ENCODE results near the gene MEN1. TPM values are rescaled to one million over a fixed set of nuclear protein-coding genes. Genes with fewer than 3 reads are reported as not detected.

MEN1 gene
- total and polyA plus RNA-seq, 12 donors, result 15.3 to 50.6 (median 28.7) TPM

DNA sequence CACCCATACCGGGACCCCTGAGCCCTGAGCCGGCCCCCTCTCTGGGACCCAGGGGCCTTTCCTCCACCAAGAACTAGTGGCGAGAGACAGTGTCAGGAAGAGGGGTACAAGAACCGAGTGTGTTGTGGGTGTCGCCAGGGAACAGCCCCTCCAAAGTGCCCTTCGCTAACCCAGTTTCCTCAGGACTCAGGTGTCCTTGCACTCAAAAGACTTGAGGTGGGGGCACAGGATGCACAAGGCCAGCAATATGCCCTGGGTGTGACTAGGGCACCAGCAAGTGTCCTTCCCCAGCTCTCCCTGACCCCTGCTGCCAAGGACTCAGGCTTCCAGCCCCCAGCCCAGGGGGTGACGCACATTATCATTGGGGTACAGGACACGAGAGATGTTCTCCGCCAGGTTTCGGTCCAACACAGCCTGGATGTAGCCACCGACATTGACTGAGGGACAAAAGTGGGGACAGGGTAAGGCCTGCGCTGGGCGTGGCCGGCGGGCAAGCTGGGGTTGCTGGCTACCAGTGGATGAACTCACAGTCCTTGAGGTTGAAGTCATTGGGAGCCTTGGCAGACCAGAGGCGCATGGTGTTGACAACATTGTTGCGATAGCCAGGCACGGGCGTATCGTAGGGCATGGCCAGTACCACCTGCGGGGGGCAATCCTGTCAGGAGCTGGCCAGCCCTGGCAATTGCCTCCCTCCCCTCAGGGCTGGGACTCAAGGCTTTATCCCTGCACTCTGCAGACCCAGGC lies 55.3 kb downstream of the MEN1 start:
- Histone ChIP-seq H3K36me3 (replicated peaks in 1 of 2) (no peaks in the 10 kb centered on the region), H3K27me3 (no peaks in the 10 kb centered on the region), H3K4me1 (replicated peaks in 1 of 2) (peaks cover 0 to 9% of the 10 kb centered on the region in 2 donors), H3K27ac (no peak overlapping the region), H3K4me3 (no peak overlapping the region), H3K9me3 (replicated peaks in 1 of 3) (no peaks in the 10 kb centered on the region)
- intact Hi-C loops (cut with DNase I), result no loop called here
- 89 to 98% (median 90%) methylated on average over 8 to 21 of the region's 21 CpGs for WGBS, 4 donors
- DNase-seq, result peak in 1 of 7 donors; percentile 15
- TF ChIP-seq, protein P1, sequence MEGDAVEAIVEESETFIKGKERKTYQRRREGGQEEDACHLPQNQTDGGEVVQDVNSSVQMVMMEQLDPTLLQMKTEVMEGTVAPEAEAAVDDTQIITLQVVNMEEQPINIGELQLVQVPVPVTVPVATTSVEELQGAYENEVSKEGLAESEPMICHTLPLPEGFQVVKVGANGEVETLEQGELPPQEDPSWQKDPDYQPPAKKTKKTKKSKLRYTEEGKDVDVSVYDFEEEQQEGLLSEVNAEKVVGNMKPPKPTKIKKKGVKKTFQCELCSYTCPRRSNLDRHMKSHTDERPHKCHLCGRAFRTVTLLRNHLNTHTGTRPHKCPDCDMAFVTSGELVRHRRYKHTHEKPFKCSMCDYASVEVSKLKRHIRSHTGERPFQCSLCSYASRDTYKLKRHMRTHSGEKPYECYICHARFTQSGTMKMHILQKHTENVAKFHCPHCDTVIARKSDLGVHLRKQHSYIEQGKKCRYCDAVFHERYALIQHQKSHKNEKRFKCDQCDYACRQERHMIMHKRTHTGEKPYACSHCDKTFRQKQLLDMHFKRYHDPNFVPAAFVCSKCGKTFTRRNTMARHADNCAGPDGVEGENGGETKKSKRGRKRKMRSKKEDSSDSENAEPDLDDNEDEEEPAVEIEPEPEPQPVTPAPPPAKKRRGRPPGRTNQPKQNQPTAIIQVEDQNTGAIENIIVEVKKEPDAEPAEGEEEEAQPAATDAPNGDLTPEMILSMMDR (IDR thresholded peaks at IDR 0.05), result no peak
- no peak for TF ChIP-seq POLR2A (IDR thresholded peaks at IDR 0.05)

GRCh38 chr11:64754124-64754918 lies 56.0 kb downstream of the MEN1 start:
- Histone ChIP-seq H3K4me3 (no peak overlapping the region), H3K9me3 (replicated peaks in 1 of 3) (no peaks in the 10 kb centered on the region), H3K4me1 (replicated peaks in 1 of 2) (peaks cover 0 to 4% of the 10 kb centered on the region in 2 donors), H3K36me3 (replicated peaks in 1 of 2) (no peaks in the 10 kb centered on the region), H3K27me3 (no peaks in the 10 kb centered on the region), H3K27ac (no peak overlapping the region)
- intact Hi-C loops (cut with DNase I), result no loop called here
- no peak for DNase-seq
- 84 to 88% (median 87%) methylated on average over 20 to 26 of the region's 26 CpGs for WGBS, 4 donors
- TF ChIP-seq POLR2A (IDR thresholded peaks at IDR 0.05), result no peak
- TF ChIP-seq, protein P1 (IDR thresholded peaks at IDR 0.05), result no peak

Other genes with a start within 250 kb of the MEN1 start
- not detected for gene SLC22A12, start 219.3 kb downstream of the MEN1 start, total RNA-seq
- not detected for gene SLC22A12, start 219.3 kb downstream of the MEN1 start, polyA plus RNA-seq
- gene NRXN2, start 87.4 kb downstream of the MEN1 start, total RNA-seq, result 10 to 100 TPM in 3 of 9 donors, 1 to 10 TPM in 6; 1.7 to 17.1 (median 4.4) TPM
- 10 to 100 TPM in 1 of 3 donors, 1 to 10 TPM in 2; 3.3 to 13.6 (median 6.2) TPM for gene NRXN2, start 87.4 kb downstream of the MEN1 start, polyA plus RNA-seq
- 10 to 100 TPM in 5 of 9 donors, 1 to 10 TPM in 4; 3.6 to 23.9 (median 11.1) TPM for gene RASGRP2, start 66.4 kb downstream of the MEN1 start, total RNA-seq
- gene RASGRP2, start 66.4 kb downstream of the MEN1 start, polyA plus RNA-seq, result 10 to 100 TPM in 2 of 3 donors, 1 to 10 TPM in 1; 5.4 to 81.9 (median 35.0) TPM
- gene PYGM, start 50.6 kb downstream of the MEN1 start, total RNA-seq, result 10 to 100 TPM in 1 of 9 donors, 1 to 10 TPM in 8; 1.4 to 10.1 (median 3.4) TPM
- 1 to 10 TPM; 2.4 to 5.1 (median 4.8) TPM for gene PYGM, start 50.6 kb downstream of the MEN1 start, polyA plus RNA-seq
- 100 to 1,000 TPM in 8 of 9 donors, 10 to 100 TPM in 1; 76.2 to 395 (median 229) TPM for gene SF1, start 32.0 kb downstream of the MEN1 start, total RNA-seq
- 100 to 1,000 TPM; 150 to 197 (median 178) TPM for gene SF1, start 32.0 kb downstream of the MEN1 start, polyA plus RNA-seq
- gene MAP4K2, start 7.3 kb downstream of the MEN1 start, total RNA-seq, result 10 to 100 TPM; 12.9 to 34.8 (median 18.7) TPM
- gene MAP4K2, start 7.3 kb downstream of the MEN1 start, polyA plus RNA-seq, result 10 to 100 TPM in 2 of 3 donors, 1 to 10 TPM in 1; 6.4 to 57.7 (median 27.7) TPM
- 10 to 100 TPM in 2 of 9 donors, 1 to 10 TPM in 7; 3.1 to 12.9 (median 9.1) TPM for gene CDC42BPG, start 34.1 kb upstream of the MEN1 start, total RNA-seq
- 1 to 10 TPM; 3.3 to 7.4 (median 4.9) TPM for gene CDC42BPG, start 34.1 kb upstream of the MEN1 start, polyA plus RNA-seq
- gene EHD1, start 68.1 kb upstream of the MEN1 start, total RNA-seq, result 100 to 1,000 TPM in 1 of 9 donors, 10 to 100 TPM in 8; 38.5 to 107 (median 55.8) TPM
- gene EHD1, start 68.1 kb upstream of the MEN1 start, polyA plus RNA-seq, result 10 to 100 TPM; 14.3 to 50.4 (median 20.0) TPM
- 10 to 100 TPM in 8 of 9 donors, 1 to 10 TPM in 1; 7.6 to 43.5 (median 33.8) TPM for gene ATG2A, start 106.7 kb upstream of the MEN1 start, total RNA-seq
- gene ATG2A, start 106.7 kb upstream of the MEN1 start, polyA plus RNA-seq, result 10 to 100 TPM in 2 of 3 donors, 1 to 10 TPM in 1; 3.6 to 43.3 (median 32.4) TPM
- gene PPP2R5B, start 114.1 kb upstream of the MEN1 start, total RNA-seq, result 10 to 100 TPM in 8 of 9 donors, 1 to 10 TPM in 1; 7.8 to 26.6 (median 20.4) TPM
- gene PPP2R5B, start 114.1 kb upstream of the MEN1 start, polyA plus RNA-seq, result 10 to 100 TPM; 10.7 to 51.3 (median 25.6) TPM
- not detected for gene GPHA2, start 125.3 kb upstream of the MEN1 start, total RNA-seq
- gene GPHA2, start 125.3 kb upstream of the MEN1 start, polyA plus RNA-seq, result under 1 TPM in 1 of 3 donors, not detected in 2; 0.67 TPM
- gene MAJIN, start 161.6 kb upstream of the MEN1 start, total RNA-seq, result not detected
- gene MAJIN, start 161.6 kb upstream of the MEN1 start, polyA plus RNA-seq, result under 1 TPM in 2 of 3 donors, not detected in 1; 0.24 to 0.29 TPM
- gene BATF2, start 186.4 kb upstream of the MEN1 start, total RNA-seq, result 10 to 100 TPM in 2 of 9 donors, 1 to 10 TPM in 6, under 1 TPM in 1; 0.67 to 34.5 (median 6.4) TPM
- 1 to 10 TPM; 3.3 to 8.5 (median 3.7) TPM for gene BATF2, start 186.4 kb upstream of the MEN1 start, polyA plus RNA-seq
- 100 to 1,000 TPM in 6 of 9 donors, 10 to 100 TPM in 3; 81.0 to 231 (median 109) TPM for gene ARL2, start 203.6 kb upstream of the MEN1 start, total RNA-seq
- 100 to 1,000 TPM in 2 of 3 donors, 10 to 100 TPM in 1; 66.5 to 151 (median 128) TPM for gene ARL2, start 203.6 kb upstream of the MEN1 start, polyA plus RNA-seq
- gene SNX15, start 216.9 kb upstream of the MEN1 start, total RNA-seq, result 10 to 100 TPM; 21.0 to 35.9 (median 23.4) TPM
- gene SNX15, start 216.9 kb upstream of the MEN1 start, polyA plus RNA-seq, result 10 to 100 TPM; 16.4 to 22.0 (median 18.7) TPM
- gene SAC3D1, start 230.7 kb upstream of the MEN1 start, total RNA-seq, result 10 to 100 TPM in 7 of 9 donors, 1 to 10 TPM in 2; 7.4 to 23.6 (median 15.4) TPM
- gene SAC3D1, start 230.7 kb upstream of the MEN1 start, polyA plus RNA-seq, result 10 to 100 TPM in 1 of 3 donors, 1 to 10 TPM in 2; 4.4 to 10.1 (median 7.5) TPM
- 10 to 100 TPM in 2 of 9 donors, 1 to 10 TPM in 7; 1.3 to 15.7 (median 4.9) TPM for gene NAALADL1, start 248.0 kb upstream of the MEN1 start, total RNA-seq
- 10 to 100 TPM in 1 of 3 donors, 1 to 10 TPM in 2; 2.5 to 11.0 (median 8.7) TPM for gene NAALADL1, start 248.0 kb upstream of the MEN1 start, polyA plus RNA-seq

Data from adrenal gland (tissue), 12 donors.